Smooth muscle cell (in vitro differentiated cells): Measurements from ENCODE around the gene SLC5A11. TPM values are rescaled to one million over a fixed set of nuclear protein-coding genes. Genes with fewer than 3 reads are reported as not detected.

ENCODE experiments used
- DNase-seq: peaks from one replicate; lab custom pipeline; 2025; ENCODE audit not compliant: unreplicated experiment; lab: John Stamatoyannopoulos, UW
- H2AFZ ChIP-seq: fragments of 200-600 bp; sonication (generic); 2 replicates; pipeline ENCODE4 v1.6.0; 2016; ENCODE audit warnings: antibody characterized with exemption, low read depth, mild to moderate bottlenecking
- H3F3A ChIP-seq: fragments of 200-600 bp; sonication (generic); 2 replicates; pipeline ENCODE4 v1.6.0; 2017; ENCODE audit warnings: antibody characterized with exemption, low read depth
- H3K27ac ChIP-seq: fragments of 200-600 bp; sonication (generic); 2 replicates; pipeline ENCODE4 v1.5.1; 2016; ENCODE audit warnings: low read depth, mild to moderate bottlenecking
- H3K27me3 ChIP-seq: fragments of 200-600 bp; sonication (generic); 2 replicates; pipeline ENCODE4 v1.6.1; 2016; ENCODE audit warnings: low read depth, mild to moderate bottlenecking
- H3K36me3 ChIP-seq: fragments of 200-600 bp; sonication (generic); 2 replicates; pipeline ENCODE4 v1.5.1; 2016; ENCODE audit warnings: low read depth
- H3K4me1 ChIP-seq: fragments of 200-600 bp; sonication (generic); 2 replicates; pipeline ENCODE4 v1.5.1; 2016; ENCODE audit warnings: low read depth
- H3K4me2 ChIP-seq: fragments of 200-600 bp; sonication (generic); 2 replicates; pipeline ENCODE4 v1.6.0; 2016; ENCODE audit warnings: mild to moderate bottlenecking
- H3K4me3 ChIP-seq: fragments of 200-600 bp; sonication (generic); 2 replicates; pipeline ENCODE4 v1.5.1; 2016; ENCODE audit warnings: mild to moderate bottlenecking
- H3K79me2 ChIP-seq: fragments of 200-600 bp; sonication (generic); 2 replicates; pipeline ENCODE4 v1.6.0; 2016; ENCODE audit warnings: low read depth, mild to moderate bottlenecking
- H3K9ac ChIP-seq: fragments of 200-600 bp; sonication (generic); 2 replicates; pipeline ENCODE4 v1.6.0; 2016; ENCODE audit warnings: low read depth
- H3K9me3 ChIP-seq: fragments of 200-600 bp; sonication (generic); replicated peaks from 2 replicates; pipeline ENCODE4 v1.5.1; 2016; ENCODE audit warnings: low read depth
- H4K20me1 ChIP-seq: fragments of 200-600 bp; sonication (generic); 2 replicates; pipeline ENCODE4 v1.6.0; 2016; ENCODE audit warnings: low read depth
- WGBS: methylation state at CpG from one replicate; pipeline ENCODE4 v1.1.7; 2016; ENCODE audit warnings: low lambda C conversion rate; 5-methylcytosine and 5-hydroxymethylcytosine counted together
- polyA plus RNA-seq: library from polyadenylated mRNA; unstranded; fragments of >200 nt; fragmentation: Nextera tagmentation; extraction: Ambion mirVana; gene quantifications from 2 replicates; pipeline ENCODE4 v1.2.1, GENCODE V29; 2016
- total RNA-seq: library from RNA; depleted of rRNA; stranded (reverse); fragments of >200 nt; gene quantifications from 2 replicates; pipeline ENCODE4 v1.2.3, GENCODE V29; 2014
- TF ChIP-seq, protein P1 (sequence below): fragments of 200-600 bp; sonication (generic); IDR thresholded peaks from 2 replicates; pipeline ENCODE4 v1.5.1; 2017; ENCODE audit warnings: borderline replicate concordance, mild to moderate bottlenecking, antibody characterized with exemption; ENCODE audit not compliant: insufficient read depth, poor library complexity, severe bottlenecking

Gene SLC5A11
- total and polyA plus RNA-seq, 2 experiments from 2014 or later: not detected

DNA sequence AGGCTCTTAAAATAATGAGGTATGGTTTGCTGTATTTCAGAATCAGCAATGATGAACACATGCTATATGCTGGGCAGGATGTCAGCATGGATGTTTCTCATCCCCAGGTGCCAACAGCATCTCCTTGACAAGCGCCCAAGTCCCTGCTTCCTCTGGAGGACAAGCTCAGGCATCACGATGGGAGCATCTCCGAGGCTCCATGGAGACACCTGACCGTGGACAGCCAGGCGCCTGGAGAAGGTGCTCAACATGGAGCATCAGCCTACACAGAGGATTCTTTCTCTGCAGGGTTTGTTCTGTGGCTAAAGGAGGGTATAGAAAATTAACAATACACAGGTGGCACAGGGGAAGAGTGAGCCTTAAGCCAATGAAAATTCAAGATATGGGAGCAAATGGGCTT, 72.1 kb downstream of the SLC5A11 start:
- DNase-seq: no peak
- no peaks in the 10 kb centered on the region for H3F3A ChIP-seq
- H3K4me3 ChIP-seq: no peak overlapping the region
- H3K36me3 ChIP-seq: no peaks in the 10 kb centered on the region
- H3K4me2 ChIP-seq: no peak overlapping the region
- no peaks in the 10 kb centered on the region for H3K4me1 ChIP-seq
- TF ChIP-seq, protein P1, sequence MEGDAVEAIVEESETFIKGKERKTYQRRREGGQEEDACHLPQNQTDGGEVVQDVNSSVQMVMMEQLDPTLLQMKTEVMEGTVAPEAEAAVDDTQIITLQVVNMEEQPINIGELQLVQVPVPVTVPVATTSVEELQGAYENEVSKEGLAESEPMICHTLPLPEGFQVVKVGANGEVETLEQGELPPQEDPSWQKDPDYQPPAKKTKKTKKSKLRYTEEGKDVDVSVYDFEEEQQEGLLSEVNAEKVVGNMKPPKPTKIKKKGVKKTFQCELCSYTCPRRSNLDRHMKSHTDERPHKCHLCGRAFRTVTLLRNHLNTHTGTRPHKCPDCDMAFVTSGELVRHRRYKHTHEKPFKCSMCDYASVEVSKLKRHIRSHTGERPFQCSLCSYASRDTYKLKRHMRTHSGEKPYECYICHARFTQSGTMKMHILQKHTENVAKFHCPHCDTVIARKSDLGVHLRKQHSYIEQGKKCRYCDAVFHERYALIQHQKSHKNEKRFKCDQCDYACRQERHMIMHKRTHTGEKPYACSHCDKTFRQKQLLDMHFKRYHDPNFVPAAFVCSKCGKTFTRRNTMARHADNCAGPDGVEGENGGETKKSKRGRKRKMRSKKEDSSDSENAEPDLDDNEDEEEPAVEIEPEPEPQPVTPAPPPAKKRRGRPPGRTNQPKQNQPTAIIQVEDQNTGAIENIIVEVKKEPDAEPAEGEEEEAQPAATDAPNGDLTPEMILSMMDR: no peak
- H3K9ac ChIP-seq: no peak overlapping the region
- peaks cover 1% of the 10 kb centered on the region for H4K20me1 ChIP-seq
- H3K27me3 ChIP-seq: no peaks in the 10 kb centered on the region
- WGBS: 97% methylated on average over 5 of the region's 5 CpGs
- H3K79me2 ChIP-seq: no peaks in the 10 kb centered on the region
- no peak overlapping the region for H2AFZ ChIP-seq
- no peaks in the 10 kb centered on the region for H3K9me3 ChIP-seq
- H3K27ac ChIP-seq: no peak overlapping the region

DNA sequence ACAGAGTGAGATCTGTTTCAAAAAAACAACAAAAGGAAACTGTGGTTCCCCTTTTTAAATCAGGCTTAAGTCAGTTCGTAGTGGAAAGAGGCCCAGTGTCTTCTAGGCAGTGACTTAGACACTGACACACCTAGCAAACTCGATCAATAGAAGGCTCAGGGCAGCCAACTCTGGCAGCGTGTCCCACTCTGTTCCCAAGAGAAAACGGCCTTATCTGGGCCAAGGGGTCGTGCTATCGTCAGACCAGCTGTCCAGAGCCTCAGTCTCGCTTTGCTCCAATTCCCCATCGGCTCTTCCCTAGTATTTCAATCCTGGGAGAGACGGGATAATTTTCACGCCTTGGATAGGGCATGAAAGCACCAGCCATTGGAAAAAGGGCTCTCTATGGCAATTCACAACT, 72.9 kb downstream of the SLC5A11 start:
- no peaks in the 10 kb centered on the region for H3K79me2 ChIP-seq
- no peak overlapping the region for H3K27ac ChIP-seq
- TF ChIP-seq, protein P1: no peak
- no peak overlapping the region for H3K4me2 ChIP-seq
- no peaks in the 10 kb centered on the region for H3K36me3 ChIP-seq
- H3K9me3 ChIP-seq: no peaks in the 10 kb centered on the region
- no peak overlapping the region for H2AFZ ChIP-seq
- H3K4me3 ChIP-seq: no peak overlapping the region
- 97% methylated on average over 10 of the region's 10 CpGs for WGBS
- H3K9ac ChIP-seq: no peak overlapping the region
- no peaks in the 10 kb centered on the region for H3F3A ChIP-seq
- H3K4me1 ChIP-seq: no peaks in the 10 kb centered on the region
- H4K20me1 ChIP-seq: peaks cover 5% of the 10 kb centered on the region
- H3K27me3 ChIP-seq: no peaks in the 10 kb centered on the region
- DNase-seq: no peak

DNA sequence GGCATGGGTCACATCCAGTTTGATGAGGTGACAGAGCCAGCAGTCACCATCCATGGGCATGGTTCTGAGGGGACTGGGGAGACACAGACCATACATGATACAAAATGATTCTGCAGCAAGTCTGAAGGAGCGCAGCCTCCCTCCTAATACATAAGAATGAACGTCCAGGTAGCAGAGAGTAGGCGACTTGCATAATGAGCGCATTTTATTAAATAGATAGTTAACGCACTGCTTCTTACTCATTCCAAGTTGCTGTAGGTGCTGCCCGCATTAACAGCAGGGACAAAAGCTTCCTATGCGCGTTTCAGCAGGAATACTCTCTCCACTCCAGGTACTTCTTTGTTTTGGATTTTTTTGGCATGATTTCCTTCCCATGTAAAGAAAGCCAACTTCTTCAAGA, 73.8 kb downstream of the SLC5A11 start:
- no peaks in the 10 kb centered on the region for H3K4me1 ChIP-seq
- WGBS: 93% methylated on average over 8 of the region's 8 CpGs
- H2AFZ ChIP-seq: no peak overlapping the region
- no peak overlapping the region for H3K4me2 ChIP-seq
- TF ChIP-seq, protein P1: no peak
- H3K9me3 ChIP-seq: no peaks in the 10 kb centered on the region
- H4K20me1 ChIP-seq: peaks cover 5% of the 10 kb centered on the region
- no peaks in the 10 kb centered on the region for H3K36me3 ChIP-seq
- no peaks in the 10 kb centered on the region for H3K27me3 ChIP-seq
- no peak for DNase-seq
- no peaks in the 10 kb centered on the region for H3K79me2 ChIP-seq
- H3K9ac ChIP-seq: no peak overlapping the region
- no peak overlapping the region for H3K4me3 ChIP-seq
- H3K27ac ChIP-seq: no peak overlapping the region
- H3F3A ChIP-seq: no peaks in the 10 kb centered on the region

DNA sequence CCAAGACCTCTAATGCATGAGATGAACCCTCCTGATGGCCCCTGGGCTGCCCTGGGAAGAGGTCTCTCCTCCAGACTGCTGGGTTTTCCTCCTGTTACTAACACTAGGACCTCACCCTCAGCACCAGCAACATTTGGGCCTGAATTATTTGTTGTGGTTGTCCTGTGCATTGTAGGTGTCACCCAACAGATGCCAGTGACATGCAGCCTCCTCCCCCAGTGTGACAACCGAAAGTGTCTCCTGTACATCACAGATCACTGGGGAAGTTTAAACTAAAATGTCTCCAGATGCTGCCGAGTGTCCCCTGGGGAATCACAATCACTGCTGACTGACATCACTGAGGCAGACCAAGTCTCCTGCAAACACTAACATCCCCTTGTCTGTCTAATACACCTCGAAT, 74.8 kb downstream of the SLC5A11 start:
- no peaks in the 10 kb centered on the region for H3F3A ChIP-seq
- H3K9me3 ChIP-seq: no peaks in the 10 kb centered on the region
- H2AFZ ChIP-seq: no peak overlapping the region
- no peak for DNase-seq
- no peaks in the 10 kb centered on the region for H3K27me3 ChIP-seq
- no peak overlapping the region for H3K27ac ChIP-seq
- no peak overlapping the region for H3K4me2 ChIP-seq
- H3K4me3 ChIP-seq: no peak overlapping the region
- H4K20me1 ChIP-seq: peaks cover 5% of the 10 kb centered on the region
- H3K79me2 ChIP-seq: no peaks in the 10 kb centered on the region
- no peaks in the 10 kb centered on the region for H3K4me1 ChIP-seq
- 100% methylated on average over 3 of the region's 3 CpGs for WGBS
- H3K36me3 ChIP-seq: no peaks in the 10 kb centered on the region
- no peak overlapping the region for H3K9ac ChIP-seq
- TF ChIP-seq, protein P1: no peak
